HG03159 (cell line): ENCODE results near the gene SLC6A4.

ENCODE experiments used
- ATAC-seq: cut with Tn5 transposase; IDR thresholded peaks from one replicate; pipeline ENCODE4 v1.9.1; 2021; ENCODE audit warnings: mild to moderate bottlenecking, moderate library complexity; ENCODE audit not compliant: unreplicated experiment

The SLC6A4 gene

GRCh38 chr17:30235386-30236296 is at the start of gene SLC6A4:
SLC6A4 (minus strand) TSS chr17:30235697; CDS start chr17:30221958, 13,739 bp downstream.
- ATAC-seq: no peak

- no peak for ATAC-seq
Measured at GRCh38 chr17:30279156-30279555, 43.7 kb upstream of the SLC6A4 start.

- ATAC-seq: no peak
Measured at GRCh38 chr17:30278032-30278431, 42.5 kb upstream of the SLC6A4 start.

GRCh38 chr17:30275911-30276310 is 40.4 kb upstream of the SLC6A4 start:
- no peak for ATAC-seq

GRCh38 chr17:30274887-30275286 is 39.4 kb upstream of the SLC6A4 start:
- ATAC-seq: no peak

- no peak for ATAC-seq
Measured at GRCh38 chr17:30273373-30273772, 37.9 kb upstream of the SLC6A4 start.

GRCh38 chr17:30271102-30271501 is 35.6 kb upstream of the SLC6A4 start:
- ATAC-seq: no peak

GRCh38 chr17:30267625-30268024 is 32.1 kb upstream of the SLC6A4 start:
- no peak for ATAC-seq

GRCh38 chr17:30263552-30264333 is 28.2 kb upstream of the SLC6A4 start:
- ATAC-seq: no peak

- ATAC-seq: no peak
Measured at GRCh38 chr17:30256756-30257506, 21.4 kb upstream of the SLC6A4 start.

- ATAC-seq: no peak
Measured at GRCh38 chr17:30254150-30254549, 18.7 kb upstream of the SLC6A4 start.

- ATAC-seq: no peak
Measured at GRCh38 chr17:30253312-30253711, 17.8 kb upstream of the SLC6A4 start.

GRCh38 chr17:30251931-30252330 is 16.4 kb upstream of the SLC6A4 start:
- ATAC-seq: no peak

- no peak for ATAC-seq
Measured at GRCh38 chr17:30249460-30249859, 14.0 kb upstream of the SLC6A4 start.

GRCh38 chr17:30248786-30249185 is 13.3 kb upstream of the SLC6A4 start:
- no peak for ATAC-seq

- no peak for ATAC-seq
Measured at GRCh38 chr17:30246460-30246859, 11.0 kb upstream of the SLC6A4 start.

- ATAC-seq: no peak
Measured at GRCh38 chr17:30244853-30245385, 9.4 kb upstream of the SLC6A4 start.

GRCh38 chr17:30243568-30243967 is 8.1 kb upstream of the SLC6A4 start:
- no peak for ATAC-seq

GRCh38 chr17:30243002-30243401 is 7.5 kb upstream of the SLC6A4 start:
- ATAC-seq: no peak

- no peak for ATAC-seq
Measured at GRCh38 chr17:30241051-30241450, 5.6 kb upstream of the SLC6A4 start.

- no peak for ATAC-seq
Measured at GRCh38 chr17:30240177-30240576, 4.7 kb upstream of the SLC6A4 start.
